ENCODE results near the gene SMIM7.
"Not testable (repeated sequence)": the region's sequence is repeated elsewhere in the genome, so short reads cannot be mapped to it uniquely, and the experiment has no call there.

Gene SMIM7

DNA sequence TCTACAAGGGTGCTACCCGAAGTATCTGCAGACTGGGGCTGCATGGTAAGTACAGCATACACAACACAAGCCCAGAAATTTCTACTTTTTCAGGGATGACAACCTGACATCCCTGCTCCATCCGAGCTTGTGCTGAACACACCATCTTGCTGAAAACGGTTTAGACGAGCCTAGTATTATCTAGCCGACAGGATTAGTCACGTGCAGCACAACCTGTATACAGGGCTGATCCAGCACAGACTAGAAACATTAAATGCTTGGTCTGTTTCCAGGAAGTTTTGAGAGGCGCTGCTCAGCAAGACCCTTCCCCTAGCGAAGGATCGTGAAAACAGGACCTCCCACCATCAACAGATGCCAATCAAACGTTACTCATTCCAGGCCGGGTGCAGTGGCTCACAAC lies 4.2 kb downstream of the SMIM7 start:
- DNase-seq, result no peak

- DNase-seq, result peak in 1 of 58 donors; percentile 1
Measured at GRCh38 chr19:16654627-16655026, 5.3 kb downstream of the SMIM7 start.

- DNase-seq, result peak in 3 of 58 donors; percentile 3 to 25 (median 8)
Measured at GRCh38 chr19:16654140-16654539, 5.8 kb downstream of the SMIM7 start.

DNA sequence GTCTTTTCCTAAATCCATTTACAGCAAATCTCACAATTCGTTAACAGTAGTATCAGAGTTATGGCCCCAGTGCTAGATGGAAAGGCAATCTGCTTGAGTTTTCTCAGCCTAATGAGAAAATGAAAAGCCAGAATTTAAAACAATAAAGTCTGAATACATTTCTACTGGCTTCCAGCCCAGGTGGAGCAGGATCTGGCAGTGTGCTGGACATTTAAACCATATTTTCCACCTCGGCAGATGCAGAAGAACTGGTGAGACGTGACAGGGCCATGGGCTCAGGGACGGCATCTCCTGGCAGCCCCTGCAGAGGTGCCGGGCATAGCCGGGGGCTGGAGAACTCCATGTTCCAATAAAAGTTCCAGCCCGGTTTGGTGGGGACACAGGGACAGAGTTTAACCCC lies 7.1 kb downstream of the SMIM7 start:
- no peak for DNase-seq

DNA sequence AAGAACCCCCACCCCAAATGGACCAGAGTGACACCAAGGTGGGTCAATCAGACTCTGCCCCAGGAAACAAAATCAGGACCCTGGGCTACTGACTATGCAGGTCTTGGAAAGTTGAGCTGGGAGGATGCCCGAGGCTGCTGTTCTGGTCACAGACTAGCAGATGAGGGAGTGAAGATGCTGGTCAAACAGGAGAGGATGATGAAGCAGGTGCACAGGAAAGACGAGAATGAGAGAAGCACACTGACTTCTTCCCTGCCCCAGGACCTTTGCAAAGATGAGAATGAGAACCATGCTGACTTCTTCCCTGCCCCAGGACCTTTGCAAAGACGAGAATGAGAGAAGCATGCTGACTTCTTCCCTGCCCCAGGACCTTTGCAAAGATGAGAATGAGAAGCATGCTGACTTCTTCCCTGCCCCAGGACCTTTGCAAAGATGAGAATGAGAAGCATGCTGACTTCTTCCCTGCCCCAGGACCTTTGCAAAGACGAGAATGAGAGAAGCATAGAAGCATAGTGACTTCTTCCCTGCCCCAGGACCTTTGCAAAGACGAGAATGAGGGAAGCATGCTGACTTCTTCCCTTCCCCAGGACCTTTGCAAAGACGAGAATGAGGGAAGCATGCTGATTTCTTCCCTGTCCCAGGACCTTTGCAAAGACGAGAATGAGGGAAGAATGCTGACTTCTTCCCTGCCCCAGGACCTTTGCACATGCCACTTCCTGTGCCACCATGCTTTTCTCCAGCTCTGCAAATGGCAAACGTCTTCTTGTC lies 8.3 kb downstream of the SMIM7 start:
- DNase-seq, result not testable (repeated sequence)

- DNase-seq, result no peak
Measured at GRCh38 chr19:16650821-16651220, 9.1 kb downstream of the SMIM7 start.

DNA sequence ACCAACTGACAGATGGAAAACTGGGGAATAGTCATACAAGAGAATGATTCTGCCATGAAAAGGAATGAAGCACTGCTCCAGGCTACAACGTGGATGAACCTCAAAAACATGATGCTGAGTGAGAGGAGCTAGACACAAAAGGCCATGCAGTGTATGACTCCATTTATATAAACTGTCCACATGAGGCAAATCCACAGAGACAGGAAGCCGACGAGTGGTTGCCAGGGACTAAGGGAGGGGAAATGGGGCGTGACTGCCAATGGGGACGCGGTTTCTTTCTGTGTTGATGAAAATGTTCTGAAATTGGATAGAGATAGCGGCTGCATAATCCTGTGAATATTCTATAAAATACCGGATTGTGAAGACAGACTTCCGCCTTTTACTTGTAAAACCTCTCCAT lies 10.2 kb downstream of the SMIM7 start:
- no peak for DNase-seq

GRCh38 chr19:16645140-16645539 lies 14.8 kb downstream of the SMIM7 start:
- DNase-seq, result peak in 50 of 58 donors; percentile 3 to 89 (median 50)

- DNase-seq, result no peak
Measured at GRCh38 chr19:16641695-16642094, 18.2 kb downstream of the SMIM7 start.

GRCh38 chr19:16640951-16641350 lies 19.0 kb downstream of the SMIM7 start:
- no peak for DNase-seq

GRCh38 chr19:16638666-16639065 lies 21.3 kb downstream of the SMIM7 start:
- DNase-seq, result no peak

- DNase-seq, result no peak
Measured at GRCh38 chr19:16637535-16637934, 22.4 kb downstream of the SMIM7 start.

DNA sequence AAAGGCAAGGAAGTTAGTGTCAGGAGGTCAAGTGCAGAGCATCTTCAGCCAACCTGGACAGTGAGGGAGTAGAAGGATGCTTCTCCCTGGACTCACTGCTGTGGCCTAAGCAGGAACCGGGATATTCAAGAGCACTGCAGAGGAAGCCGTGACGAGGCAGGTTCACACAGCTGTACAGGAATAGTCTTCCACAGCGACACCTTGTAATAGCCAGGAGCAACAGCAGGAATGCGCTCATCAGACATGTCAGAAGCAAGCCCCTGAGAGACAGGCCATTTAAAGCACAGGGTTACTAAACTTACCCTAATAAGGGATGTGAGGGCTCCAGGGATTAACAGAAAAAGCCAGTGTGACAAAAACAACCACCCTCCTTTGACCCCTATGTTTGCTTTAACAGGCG lies 28.5 kb downstream of the SMIM7 start:
- DNase-seq, result no peak

DNA sequence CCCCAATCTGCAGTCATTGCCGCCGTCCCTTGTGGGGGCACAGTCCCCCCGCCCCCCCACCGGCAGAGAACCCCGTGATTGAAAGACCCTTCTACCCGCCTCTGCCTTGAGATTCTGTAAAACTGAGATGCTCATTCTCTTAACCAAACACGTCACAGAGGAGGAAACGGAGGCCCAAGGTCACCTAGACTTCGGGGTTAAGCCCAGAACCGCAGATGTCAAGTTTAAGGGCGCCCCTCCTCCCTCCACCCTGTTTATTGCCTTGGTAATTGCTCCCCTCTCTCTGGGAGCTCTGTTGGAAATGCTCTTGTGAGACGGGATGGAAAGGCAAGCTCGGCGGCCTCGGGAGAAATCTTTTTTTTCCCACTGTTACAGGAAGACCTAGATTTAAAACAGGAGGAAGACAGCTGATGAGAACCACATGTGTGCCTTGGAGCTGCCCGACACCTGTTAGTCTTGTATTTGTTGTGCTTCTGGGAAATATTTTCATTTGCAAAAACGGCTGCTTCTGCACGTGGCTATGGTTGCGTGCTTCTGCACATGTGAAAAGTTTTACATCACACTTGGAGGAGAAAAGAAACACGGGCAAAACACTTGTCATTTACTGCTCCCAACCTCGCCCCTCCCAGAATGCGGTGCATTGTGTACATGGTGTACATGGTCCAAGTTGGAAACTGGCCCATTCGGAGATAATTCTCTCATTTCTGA lies 30.8 kb downstream of the SMIM7 start:
- peak in 8 of 58 donors; percentile 16 to 53 (median 32) for DNase-seq

DNA sequence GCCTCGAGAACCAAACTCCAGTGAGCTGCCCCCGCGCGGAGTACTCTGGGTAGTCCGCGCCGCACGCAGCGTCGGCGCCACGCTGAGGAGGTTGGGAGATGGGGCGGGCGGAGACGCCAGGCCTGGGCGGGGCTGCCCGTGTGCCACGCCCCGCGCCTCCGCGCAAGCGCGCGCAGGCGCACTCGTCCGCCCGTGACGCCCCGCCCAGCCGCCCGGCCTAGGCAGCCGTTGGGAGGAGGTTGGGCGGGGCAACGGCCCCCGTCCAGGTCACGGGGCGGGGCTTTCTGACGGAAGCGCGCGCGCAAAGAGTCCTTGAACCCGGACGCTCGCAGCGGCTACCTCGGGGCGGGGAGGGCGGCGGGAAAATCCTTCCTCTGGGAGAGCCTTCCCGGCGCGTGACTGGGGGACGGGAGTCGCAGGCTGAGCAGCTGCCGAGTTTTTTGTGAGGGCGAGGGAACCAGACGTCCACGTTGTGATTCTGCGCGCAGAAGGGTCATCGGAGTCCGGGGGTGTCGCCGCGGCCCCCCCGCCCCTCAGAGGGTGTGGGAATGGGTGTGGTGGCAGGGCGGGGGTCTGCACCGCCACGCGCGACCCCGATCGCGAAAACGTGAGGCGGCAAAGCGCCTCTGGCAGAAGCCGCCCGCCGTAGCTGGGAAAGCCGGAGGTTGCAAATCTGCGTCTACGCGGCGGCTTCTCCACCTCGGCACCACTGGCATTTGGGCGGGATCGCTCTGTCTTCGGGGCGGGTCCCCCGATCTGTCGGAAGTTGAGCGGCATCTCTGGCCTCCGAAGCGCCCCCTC lies 31.6 kb downstream of the SMIM7 start, which contains the start of gene MED26:
MED26 (minus strand) TSS at position 22 of the 801 bp plus-strand sequence. CDS start 261 bp downstream, outside the sequence.
- DNase-seq, result peak; percentile 63 to 100 (median 93)

DNA sequence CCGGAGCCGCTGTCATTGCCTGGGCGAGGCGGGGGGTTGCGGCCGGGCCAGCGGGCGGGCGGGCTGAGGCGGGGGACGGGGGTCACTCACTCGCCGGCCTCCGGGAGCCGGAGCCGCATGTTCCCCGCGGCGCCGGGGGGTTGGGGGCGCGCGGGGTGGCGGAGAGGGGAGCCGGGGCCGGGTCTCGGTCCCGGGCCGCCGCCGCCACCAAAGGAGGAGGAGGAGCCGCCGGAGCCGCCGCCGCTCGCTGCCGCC lies 32.1 kb downstream of the SMIM7 start:
- DNase-seq, result peak in 1 of 58 donors; percentile 56

DNA sequence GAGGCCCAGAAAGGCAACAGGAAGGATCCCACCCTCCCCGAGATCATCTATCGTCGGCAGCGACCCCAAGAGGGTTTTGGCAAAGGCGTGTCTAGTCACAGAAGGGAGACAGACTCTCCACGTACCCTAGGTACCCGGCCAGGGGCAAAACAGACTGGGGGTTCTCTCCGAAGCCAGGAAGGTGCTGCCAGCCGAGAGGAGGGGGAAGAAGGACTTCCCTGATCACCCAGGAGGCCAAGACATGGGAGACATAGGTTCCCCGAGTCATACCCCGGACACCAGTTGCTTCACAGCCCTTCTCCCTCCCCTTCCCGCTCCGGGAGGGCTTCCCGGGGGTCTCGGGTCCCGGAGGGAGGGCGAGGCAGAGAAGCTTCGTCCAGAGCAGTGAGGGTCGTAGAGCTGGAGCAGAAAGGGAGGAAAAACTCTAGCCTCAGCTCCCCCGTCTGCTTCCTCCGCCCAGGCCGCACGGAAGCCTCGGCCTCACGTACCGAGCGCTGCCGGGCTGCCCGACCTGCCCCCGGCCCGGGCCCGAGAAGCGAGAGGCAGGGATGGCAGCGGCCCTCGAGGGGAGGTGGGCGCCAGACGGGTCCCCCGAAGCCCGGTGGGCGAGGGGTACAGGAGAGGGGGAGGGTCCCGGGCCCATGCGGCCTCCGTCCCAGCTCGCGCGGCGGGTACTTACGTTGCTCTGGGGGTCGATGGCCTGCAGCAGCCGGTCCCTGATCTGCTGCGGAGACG lies 32.6 kb downstream of the SMIM7 start:
- DNase-seq, result peak in 4 of 58 donors; percentile 33 to 50 (median 44)

DNA sequence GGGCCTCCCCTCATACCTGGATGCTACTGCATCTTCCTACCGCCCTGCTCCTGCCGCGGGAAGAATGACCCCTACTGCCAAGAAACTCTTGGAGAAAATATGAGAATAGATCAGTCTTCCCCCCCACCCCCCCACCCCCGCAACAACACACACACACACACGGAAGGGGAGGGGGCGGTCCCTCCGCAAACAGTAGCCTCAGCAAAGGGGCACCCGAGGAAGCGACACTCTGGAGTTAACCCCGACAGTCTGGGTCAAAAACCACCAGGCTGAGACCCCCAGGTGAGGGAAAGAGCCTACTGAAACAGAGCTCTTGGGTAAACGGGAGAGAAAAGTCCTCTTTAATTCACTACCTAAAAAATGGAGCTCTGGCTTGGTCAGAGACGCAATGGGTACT lies 33.1 kb downstream of the SMIM7 start:
- no peak for DNase-seq

GRCh38 chr19:16625163-16625958 lies 34.6 kb downstream of the SMIM7 start:
- DNase-seq, result no peak

- no peak for DNase-seq
Measured at GRCh38 chr19:16624236-16624635, 35.7 kb downstream of the SMIM7 start.

DNA sequence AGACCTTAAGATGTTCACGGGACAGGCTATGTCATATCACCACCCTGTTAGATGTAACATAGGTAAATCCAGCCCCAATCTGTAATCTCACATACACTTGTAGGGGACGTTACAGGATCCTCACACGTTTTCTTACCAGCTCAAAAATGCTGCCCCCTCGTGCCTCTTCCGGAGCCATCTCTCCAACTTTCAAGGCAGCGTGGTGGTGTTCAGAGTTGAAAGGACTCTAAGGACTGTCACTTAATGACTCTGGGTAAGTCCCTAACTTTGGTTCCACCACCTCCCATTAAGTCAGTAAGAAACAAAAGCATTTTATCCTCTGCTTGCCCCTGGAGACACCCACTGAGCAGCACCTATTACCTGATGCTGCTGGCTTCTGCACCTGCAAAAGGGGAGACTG lies 36.4 kb downstream of the SMIM7 start:
- DNase-seq, result no peak

Data from anterior cingulate cortex (tissue), 58 donors.